Esophagus muscularis mucosa (tissue), 4 donors: ENCODE measurements around the gene ENTREP3. TPM values are rescaled to one million over a fixed set of nuclear protein-coding genes. Genes with fewer than 3 reads are reported as not detected.
"Not testable (repeated sequence)": the region's sequence is repeated elsewhere in the genome, so short reads cannot be mapped to it uniquely, and the experiment has no call there.

ENCODE experiments used
- DNase-seq: peaks from one replicate; pipeline ENCODE4 v3.0.0-alpha.2; 2017; ENCODE audit errors: extremely low spot score
- H3K27ac ChIP-seq, 4 donors: fragments of 200-600 bp; sonication (generic); replicated peaks in 1 of 4; 1 replicate in 3 of 4; 2 replicates in 1 of 4; pipeline ENCODE4 v1.5.1; 2016 to 2019; ENCODE audit warnings: mild to moderate bottlenecking in 1 of 4
- H3K27me3 ChIP-seq, 4 donors: fragments of 200-600 bp; sonication (generic); one replicate each; pipeline versions ENCODE4 v1.5.1 to v1.6.0; 2016 to 2019
- H3K36me3 ChIP-seq, 4 donors: fragments of 200-600 bp; sonication (generic); one replicate each; pipeline ENCODE4 v1.5.1; 2016 to 2019
- H3K4me1 ChIP-seq, 4 donors: fragments of 200-600 bp; sonication (generic); one replicate each; pipeline ENCODE4 v1.5.1; 2016 to 2019
- H3K4me3 ChIP-seq, 4 donors: fragments of 200-600 bp; sonication (generic); 1 replicate in 2 of 4; 2 replicates in 2 of 4; pipeline ENCODE4 v1.5.1; 2016 to 2019; ENCODE audit warnings: mild to moderate bottlenecking in 4 of 4, moderate library complexity in 1 of 4
- H3K9me3 ChIP-seq, 4 donors: fragments of 200-600 bp; sonication (generic); 1 replicate in 3 of 4; 2 replicates in 1 of 4; pipeline ENCODE4 v1.5.1; 2016 to 2019
- CTCF ChIP-seq, 3 experiments: fragments of 200-600 bp in 2 of 3; fragments of 450-650 bp in 1 of 3; sonication (generic) in 2 of 3; IDR thresholded peaks; one replicate each; pipeline ENCODE4 v1.5.1; 2017 to 2019; ENCODE audit warnings: antibody characterized with exemption in 3 of 3, mild to moderate bottlenecking in 2 of 3, moderate library complexity in 1 of 3
- EP300 ChIP-seq: sonication (generic); formaldehyde crosslinking; IDR thresholded peaks from one replicate; pipeline ENCODE4 v1.6.1; 2017; ENCODE audit warnings: antibody characterized with exemption
- POLR2A ChIP-seq: fragments of 450-650 bp; IDR thresholded peaks from one replicate; pipeline ENCODE4 v1.6.1; 2017; ENCODE audit warnings: antibody characterized with exemption, moderate library complexity, mild to moderate bottlenecking, low read depth
- POLR2AphosphoS5 ChIP-seq, 2 donors: sonication (generic); formaldehyde crosslinking; IDR thresholded peaks; one replicate each; pipeline ENCODE4 v1.6.1; 2017; ENCODE audit warnings: antibody characterized with exemption in 2 of 2
- WGBS: methylation state at CpG from one replicate; pipeline ENCODE4 v1.1.5; 2018; 5-methylcytosine and 5-hydroxymethylcytosine counted together
- intact Hi-C: fragments of 100-400 bp; cut with DNase I; formaldehyde crosslinking; loops from one replicate; pipeline ENCODE4 v1.15.1; 2023
- total RNA-seq, 4 donors: library from RNA; depleted of rRNA; stranded (reverse); fragments of >200 nt; gene quantifications; one replicate each; pipeline versions ENCODE4 v1.1.0 to v1.2.1, GENCODE V29; 2016

The ENTREP3 gene
- total RNA-seq, 4 donors from 2014 or later: 15.1 to 38.7 (median 22.6) TPM

GRCh38 chr1:155223047-155223446 is 32.2 kb downstream of the ENTREP3 start:
- intact Hi-C loops: no loop called here
- Histone ChIP-seq H3K27ac (no peak overlapping the region), H3K27me3 (no peaks in the 10 kb centered on the region), H3K9me3 (no peaks in the 10 kb centered on the region), H3K36me3 (no peaks in the 10 kb centered on the region), H3K4me3 (no peak overlapping the region), H3K4me1 (peaks cover 20 to 47% (median 44%) of the 10 kb centered on the region in 4 donors)
- no peak for DNase-seq
- TF ChIP-seq CTCF (IDR thresholded peaks at IDR 0.05) (no peak), EP300 (no peak), POLR2A (no peak), POLR2AphosphoS5 (IDR thresholded peaks at IDR 0.05) (no peak)
- 82% methylated on average over 7 of the region's 7 CpGs for WGBS

GRCh38 chr1:155220211-155220965 is 34.9 kb downstream of the ENTREP3 start:
- 90% methylated on average over 10 of the region's 10 CpGs for WGBS
- H3K36me3 ChIP-seq, intact Hi-C loops, H3K4me3 ChIP-seq, H3K9me3 ChIP-seq, DNase-seq, H3K27me3 ChIP-seq, H3K27ac ChIP-seq: not testable (repeated sequence)
- peaks cover 5 to 27% (median 23%) of the 10 kb centered on the region in 4 donors for H3K4me1 ChIP-seq

GRCh38 chr1:155219592-155220031 is 35.7 kb downstream of the ENTREP3 start:
- peaks cover 5 to 20% (median 15%) of the 10 kb centered on the region in 4 donors for H3K4me1 ChIP-seq
- TF ChIP-seq CTCF (IDR thresholded peaks at IDR 0.05) (no peak), POLR2AphosphoS5 (IDR thresholded peaks at IDR 0.05) (no peak), POLR2A (no peak)
- no peaks in the 10 kb centered on the region for H3K9me3 ChIP-seq
- peaks cover 0 to 16% (median 7%) of the 10 kb centered on the region in 4 donors for H3K36me3 ChIP-seq
- intact Hi-C loops: no loop called here
- 0% methylated on average over 1 of the region's 1 CpG for WGBS
- no peak for DNase-seq
- H3K27ac ChIP-seq: no peak overlapping the region
- no peaks in the 10 kb centered on the region for H3K27me3 ChIP-seq
- peak overlapping the region in 3 of 4 donors; percentile 15 to 33 (median 29) for H3K4me3 ChIP-seq

- H3K4me1 ChIP-seq: peaks cover 5 to 14% (median 12%) of the 10 kb centered on the region in 4 donors
- no peak for DNase-seq
- H3K4me3 ChIP-seq: peak overlapping the region; percentile 15 to 33 (median 28)
- H3K9me3 ChIP-seq: no peaks in the 10 kb centered on the region
- TF ChIP-seq POLR2A: no peak
- TF ChIP-seq POLR2AphosphoS5 (IDR thresholded peaks at IDR 0.05): peak in 1 of 2 donors; percentile 48
- TF ChIP-seq EP300: no peak
- no peak for TF ChIP-seq CTCF (IDR thresholded peaks at IDR 0.05)
- peaks cover 0 to 17% (median 7%) of the 10 kb centered on the region in 4 donors for H3K36me3 ChIP-seq
- WGBS: 35% methylated on average over 7 of the region's 7 CpGs
- H3K27me3 ChIP-seq: no peaks in the 10 kb centered on the region
- intact Hi-C loops: no loop called here
- no peak overlapping the region for H3K27ac ChIP-seq
These were observed 36.3 kb downstream of the ENTREP3 start for GRCh38 chr1:155218854-155219591.

GRCh38 chr1:155214702-155215101 is 40.6 kb downstream of the ENTREP3 start:
- H3K27me3 ChIP-seq, H3K27ac ChIP-seq, H3K4me3 ChIP-seq, DNase-seq, intact Hi-C loops, H3K9me3 ChIP-seq: not testable (repeated sequence)
- Histone ChIP-seq H3K4me1 (peaks cover 7 to 29% (median 23%) of the 10 kb centered on the region in 4 donors), H3K36me3 (peaks cover 0 to 39% (median 28%) of the 10 kb centered on the region in 4 donors)
- 65% methylated on average over 4 of the region's 10 CpGs for WGBS

- DNase-seq, H3K9me3 ChIP-seq, H3K4me3 ChIP-seq, intact Hi-C loops, H3K27me3 ChIP-seq: not testable (repeated sequence)
- peak overlapping the region in 3 of 4 donors; percentile 28 to 46 (median 38) for H3K27ac ChIP-seq
- H3K36me3 ChIP-seq: peaks cover 0 to 39% (median 28%) of the 10 kb centered on the region in 4 donors
- peaks cover 19 to 38% (median 31%) of the 10 kb centered on the region in 4 donors for H3K4me1 ChIP-seq
- WGBS: 86% methylated on average over 1 of the region's 7 CpGs
These were observed 43.2 kb downstream of the ENTREP3 start for GRCh38 chr1:155212051-155212440.
